ENCODE results near the gene RTF1. TPM values are rescaled to one million over a fixed set of nuclear protein-coding genes. Genes with fewer than 3 reads are reported as not detected.

RTF1 gene
- total RNA-seq, 1 donor from 2014 or later, result 16.4 TPM

- no peak for DNase-seq (ENCODE audit: low spot score)
These were observed 88.0 kb downstream of the RTF1 start for GRCh38 chr15:41504751-41505492.

- no peak for DNase-seq (ENCODE audit: low spot score)
These were observed 88.9 kb downstream of the RTF1 start for GRCh38 chr15:41505776-41506175.

- DNase-seq (ENCODE audit: low spot score), result no peak
These were observed 90.0 kb downstream of the RTF1 start for GRCh38 chr15:41506796-41507341.

- DNase-seq (ENCODE audit: low spot score), result no peak
These were observed 91.0 kb downstream of the RTF1 start for GRCh38 chr15:41507820-41508290.

- no peak for DNase-seq (ENCODE audit: low spot score)
These were observed 93.8 kb downstream of the RTF1 start for GRCh38 chr15:41510728-41511127.

GRCh38 chr15:41511331-41511898 lies 94.5 kb downstream of the RTF1 start:
- DNase-seq (ENCODE audit: low spot score), result no peak

- DNase-seq (ENCODE audit: low spot score), result no peak
These were observed 95.0 kb downstream of the RTF1 start for GRCh38 chr15:41511899-41512369.

GRCh38 chr15:41512512-41512939 lies 95.6 kb downstream of the RTF1 start:
- no peak for DNase-seq (ENCODE audit: low spot score)

GRCh38 chr15:41512940-41513505 lies 96.1 kb downstream of the RTF1 start:
- no peak for DNase-seq (ENCODE audit: low spot score)

GRCh38 chr15:41513506-41514227 lies 96.8 kb downstream of the RTF1 start, which contains the start of gene LTK:
Gene LTK, minus strand, starts transcription at chr15:41513827. Its CDS starts 118 bp downstream, at chr15:41513709.
- peak; percentile 28 for DNase-seq (ENCODE audit: low spot score)

- no peak for DNase-seq (ENCODE audit: low spot score)
These were observed 101.1 kb downstream of the RTF1 start for GRCh38 chr15:41517895-41518449.

- DNase-seq (ENCODE audit: low spot score), result no peak
These were observed 103.7 kb downstream of the RTF1 start for GRCh38 chr15:41520636-41521035.

GRCh38 chr15:41521614-41522013 lies 104.7 kb downstream of the RTF1 start:
- DNase-seq (ENCODE audit: low spot score), result no peak

- no peak for DNase-seq (ENCODE audit: low spot score)
These were observed 106.2 kb downstream of the RTF1 start for GRCh38 chr15:41523097-41523496.

- no peak for DNase-seq (ENCODE audit: low spot score)
These were observed 113.6 kb downstream of the RTF1 start for GRCh38 chr15:41530363-41530956.

Other genes with a start within 250 kb of the RTF1 start
- 1.4 TPM for gene EXD1, start 186.3 kb upstream of the RTF1 start, total RNA-seq (ENCODE audit: insufficient read depth, low replicate concordance)
- 71.7 TPM for gene CHP1, start 185.8 kb upstream of the RTF1 start, total RNA-seq (ENCODE audit: insufficient read depth, low replicate concordance)
- gene OIP5, start 84.5 kb upstream of the RTF1 start, total RNA-seq (ENCODE audit: insufficient read depth, low replicate concordance), result 1.4 TPM
- 15.9 TPM for gene NUSAP1, start 84.2 kb upstream of the RTF1 start, total RNA-seq (ENCODE audit: insufficient read depth, low replicate concordance)
- gene NDUFAF1, start 14.6 kb upstream of the RTF1 start, total RNA-seq (ENCODE audit: insufficient read depth, low replicate concordance), result 26.0 TPM
- 24.1 TPM for gene ITPKA, start 76.8 kb downstream of the RTF1 start, total RNA-seq (ENCODE audit: insufficient read depth, low replicate concordance)
- gene LTK, start 96.7 kb downstream of the RTF1 start, total RNA-seq (ENCODE audit: insufficient read depth, low replicate concordance), result 4.3 TPM
- 22.9 TPM for gene RPAP1, start 127.2 kb downstream of the RTF1 start, total RNA-seq (ENCODE audit: insufficient read depth, low replicate concordance)
- gene TYRO3, start 142.1 kb downstream of the RTF1 start, total RNA-seq (ENCODE audit: insufficient read depth, low replicate concordance), result 5.5 TPM
- 208 TPM for gene MGA, start 243.3 kb downstream of the RTF1 start, total RNA-seq (ENCODE audit: insufficient read depth, low replicate concordance)

All from umbilical cord (tissue), 2 donors.